Hepatocyte (in vitro differentiated cells): Measurements from ENCODE around the gene SKA2. TPM values are rescaled to one million over a fixed set of nuclear protein-coding genes. Genes with fewer than 3 reads are reported as not detected.
"Not testable (repeated sequence)": the region's sequence is repeated elsewhere in the genome, so short reads cannot be mapped to it uniquely, and the experiment has no call there.

Experiments
- DNase-seq: peaks from one replicate; pipeline ENCODE4 v3.0.0-alpha.2; 2016; ENCODE audit warnings: low spot score
- H2AFZ ChIP-seq: fragments of 200-600 bp; sonication (generic); 2 replicates; pipeline ENCODE4 v1.6.0; 2016; ENCODE audit warnings: antibody characterized with exemption, mild to moderate bottlenecking
- H3K27ac ChIP-seq: fragments of 200-600 bp; sonication (generic); 2 replicates; pipeline ENCODE4 v1.5.1; 2016; ENCODE audit warnings: mild to moderate bottlenecking
- H3K27me3 ChIP-seq: fragments of 200-600 bp; sonication (generic); 2 replicates; pipeline ENCODE4 v1.6.1; 2016
- H3K36me3 ChIP-seq: fragments of 200-600 bp; sonication (generic); replicated peaks from 2 replicates; pipeline ENCODE4 v1.5.1; 2016; ENCODE audit warnings: low read depth; ENCODE audit not compliant: insufficient read depth
- H3K4me1 ChIP-seq: fragments of 200-600 bp; sonication (generic); 2 replicates; pipeline ENCODE4 v1.5.1; 2016; ENCODE audit warnings: mild to moderate bottlenecking, moderate library complexity; ENCODE audit not compliant: insufficient read depth
- H3K4me2 ChIP-seq: fragments of 200-600 bp; sonication (generic); 2 replicates; pipeline ENCODE4 v1.6.0; 2016
- H3K4me3 ChIP-seq: fragments of 200-600 bp; sonication (generic); 2 replicates; pipeline ENCODE4 v1.5.1; 2016; ENCODE audit warnings: mild to moderate bottlenecking
- H3K79me2 ChIP-seq: fragments of 200-600 bp; sonication (generic); 2 replicates; pipeline ENCODE4 v1.6.0; 2017; ENCODE audit warnings: mild to moderate bottlenecking
- H3K9me2 ChIP-seq: fragments of 200-600 bp; sonication (generic); replicated peaks from 2 replicates; pipeline ENCODE4 v1.6.0; 2017; ENCODE audit warnings: mild to moderate bottlenecking; ENCODE audit not compliant: insufficient read depth
- H3K9me3 ChIP-seq: fragments of 200-600 bp; sonication (generic); 2 replicates; pipeline ENCODE4 v1.5.1; 2016; ENCODE audit warnings: low read depth, mild to moderate bottlenecking
- H4K20me1 ChIP-seq: fragments of 200-600 bp; sonication (generic); 2 replicates; pipeline ENCODE4 v1.6.0; 2016; ENCODE audit warnings: mild to moderate bottlenecking; ENCODE audit not compliant: insufficient read depth, poor library complexity, severe bottlenecking
- CTCF ChIP-seq: fragments of 200-600 bp; sonication (generic); IDR thresholded peaks from 2 replicates; pipeline ENCODE4 v1.5.1; 2016; ENCODE audit warnings: antibody characterized with exemption, mild to moderate bottlenecking; ENCODE audit not compliant: poor library complexity
- EZH2 ChIP-seq: fragments of 200-600 bp; sonication (generic); IDR thresholded peaks from 2 replicates; pipeline ENCODE4 v1.6.1; 2016; ENCODE audit warnings: antibody characterized with exemption, mild to moderate bottlenecking, borderline replicate concordance
- EZH2phosphoT487 ChIP-seq: fragments of 200-600 bp; sonication (generic); IDR thresholded peaks from one replicate; pipeline ENCODE4 v1.6.1; 2018; ENCODE audit warnings: antibody characterized with exemption, mild to moderate bottlenecking, low read depth, moderate library complexity; ENCODE audit not compliant: unreplicated experiment, severe bottlenecking
- WGBS: methylation state at CpG from one replicate; pipeline ENCODE4 v1.1.6; 2016; ENCODE audit warnings: low lambda C conversion rate; ENCODE audit errors: missing lambda C conversion rate; 5-methylcytosine and 5-hydroxymethylcytosine counted together
- polyA plus RNA-seq: library from polyadenylated mRNA; unstranded; fragments of >200 nt; fragmentation: Nextera tagmentation; extraction: Ambion mirVana; gene quantifications from 2 replicates; pipeline ENCODE4 v1.2.1, GENCODE V29; 2016
- total RNA-seq: library from RNA; depleted of rRNA; stranded (reverse); fragments of >200 nt; gene quantifications from 2 replicates; pipeline ENCODE4 v1.2.3, GENCODE V29; 2014

Gene SKA2
- total and polyA plus RNA-seq, 2 experiments from 2014 or later, result 27.0 to 52.8 TPM

DNA sequence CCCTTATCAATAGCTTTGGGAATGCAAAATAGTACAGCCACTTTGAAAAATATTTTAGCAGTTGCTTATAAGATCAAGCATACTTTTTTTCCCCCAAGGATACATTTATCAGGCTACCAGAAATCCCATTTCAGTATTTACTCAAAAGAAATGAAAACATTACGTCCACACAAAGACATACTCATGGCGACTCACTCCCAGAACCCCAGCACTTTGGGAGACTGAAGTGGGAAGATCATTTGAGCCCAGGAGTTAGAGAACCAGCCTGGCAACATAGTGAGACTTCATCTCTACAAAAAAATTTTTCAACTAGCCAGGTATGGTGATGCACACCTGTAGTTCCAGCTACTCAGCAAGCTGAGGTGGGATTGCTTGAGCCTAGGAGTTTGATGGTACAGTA, 5.9 kb downstream of the SKA2 start:
- Histone ChIP-seq H3K4me1 (peaks cover 4% of the 10 kb centered on the region), H3K9me2 (no peaks in the 10 kb centered on the region), H3K27ac (no peak overlapping the region), H4K20me1 (no peaks in the 10 kb centered on the region), H2AFZ (no peak overlapping the region), H3K9me3 (no peaks in the 10 kb centered on the region), H3K79me2 (peaks cover 100% of the 10 kb centered on the region), H3K4me3 (no peak overlapping the region), H3K36me3 (no peaks in the 10 kb centered on the region), H3K4me2 (no peak overlapping the region), H3K27me3 (no peaks in the 10 kb centered on the region)
- 96% methylated on average over 2 of the region's 2 CpGs for WGBS
- TF ChIP-seq EZH2 (no peak), CTCF (no peak), EZH2phosphoT487 (no peak)
- no peak for DNase-seq

- Histone ChIP-seq H3K4me3 (no peak overlapping the region), H4K20me1 (no peaks in the 10 kb centered on the region), H2AFZ (no peak overlapping the region), H3K79me2 (peaks cover 100% of the 10 kb centered on the region), H3K9me2 (no peaks in the 10 kb centered on the region), H3K36me3 (no peaks in the 10 kb centered on the region), H3K27me3 (no peaks in the 10 kb centered on the region), H3K9me3 (no peaks in the 10 kb centered on the region), H3K27ac (no peak overlapping the region), H3K4me2 (no peak overlapping the region), H3K4me1 (no peaks in the 10 kb centered on the region)
- TF ChIP-seq CTCF (no peak), EZH2 (no peak), EZH2phosphoT487 (no peak)
- WGBS, result 96% methylated on average over 4 of the region's 4 CpGs
- no peak for DNase-seq
These were observed 9.4 kb downstream of the SKA2 start for GRCh38 chr17:59145571-59146096.

DNA sequence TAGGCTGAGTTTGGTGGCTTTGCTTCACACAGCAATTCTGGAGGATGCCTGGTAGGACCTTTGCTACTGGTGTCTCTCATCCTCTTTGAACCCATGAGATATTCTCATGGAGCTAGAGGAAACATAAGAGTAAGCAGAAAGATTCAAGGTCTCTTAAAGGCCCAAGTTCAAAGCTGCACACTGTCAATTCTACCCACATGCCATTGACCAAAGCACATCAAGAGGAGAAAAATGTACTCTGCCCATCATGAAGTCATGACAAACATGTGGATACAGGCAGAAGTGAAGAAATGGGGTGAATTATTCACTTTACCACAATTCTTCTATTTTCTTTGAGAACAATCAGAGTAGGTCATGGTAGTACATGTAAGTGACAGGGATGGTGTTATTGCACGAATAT, 13.1 kb downstream of the SKA2 start:
- Histone ChIP-seq H3K4me2 (no peak overlapping the region), H3K27me3 (no peaks in the 10 kb centered on the region), H3K27ac (no peak overlapping the region), H3K9me3 (no peaks in the 10 kb centered on the region), H4K20me1 (no peaks in the 10 kb centered on the region), H3K36me3 (no peaks in the 10 kb centered on the region), H3K4me1 (no peaks in the 10 kb centered on the region), H3K79me2 (peaks cover 91% of the 10 kb centered on the region), H3K4me3 (no peak overlapping the region), H3K9me2 (no peaks in the 10 kb centered on the region), H2AFZ (no peak overlapping the region)
- TF ChIP-seq EZH2phosphoT487 (no peak), CTCF (no peak), EZH2 (no peak)
- DNase-seq, result no peak
- WGBS, result 100% methylated on average over 1 of the region's 1 CpG

DNA sequence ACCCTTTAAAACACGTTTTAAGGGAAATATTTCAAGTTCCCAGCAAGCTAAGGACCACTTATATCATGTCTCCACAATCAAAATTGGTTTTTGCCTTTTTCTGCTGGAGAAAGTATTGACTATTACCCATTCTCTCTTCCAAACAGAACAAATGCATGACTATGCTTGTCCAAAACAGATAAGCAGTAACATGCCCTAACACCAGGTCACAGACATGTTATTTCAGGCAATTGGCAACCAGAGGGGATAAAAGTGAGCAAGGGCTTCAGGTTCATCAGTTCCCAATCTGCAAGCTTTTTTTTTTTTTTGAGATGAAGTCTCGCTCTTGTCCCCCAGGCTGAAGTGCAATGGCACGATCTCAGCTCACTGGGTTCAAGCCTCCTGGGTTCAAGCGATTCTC, 15.0 kb downstream of the SKA2 start:
- WGBS, result 97% methylated on average over 4 of the region's 4 CpGs
- Histone ChIP-seq H3K9me2 (no peaks in the 10 kb centered on the region), H3K27ac (no peak overlapping the region), H3K79me2 (peaks cover 87% of the 10 kb centered on the region), H3K4me2 (no peak overlapping the region), H4K20me1 (no peaks in the 10 kb centered on the region), H2AFZ (no peak overlapping the region), H3K9me3 (no peaks in the 10 kb centered on the region), H3K4me3 (no peak overlapping the region), H3K4me1 (no peaks in the 10 kb centered on the region), H3K36me3 (no peaks in the 10 kb centered on the region), H3K27me3 (no peaks in the 10 kb centered on the region)
- TF ChIP-seq EZH2 (no peak), EZH2phosphoT487 (no peak), CTCF (no peak)
- no peak for DNase-seq

DNA sequence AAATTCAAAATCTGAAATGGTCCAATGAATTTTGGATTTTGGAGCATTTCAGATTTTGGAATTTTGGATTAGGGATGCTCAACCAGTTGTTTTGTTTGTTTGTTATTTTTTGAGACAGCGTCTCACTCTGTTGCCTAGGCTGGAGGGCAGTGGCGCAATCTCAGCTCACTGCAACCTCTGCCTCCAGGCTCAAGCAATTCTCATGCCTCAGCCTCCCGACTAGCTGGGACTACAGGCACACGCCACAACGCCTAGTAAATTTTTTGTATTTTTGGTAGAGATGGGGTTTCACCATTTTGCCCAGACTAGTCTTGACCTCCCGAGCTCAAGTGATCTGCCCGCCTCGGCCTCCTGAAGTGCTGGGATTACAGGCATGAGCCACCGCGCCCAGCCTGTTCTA, 16.6 kb downstream of the SKA2 start:
- H3K36me3 ChIP-seq, H3K27ac ChIP-seq, H2AFZ ChIP-seq, H3K9me2 ChIP-seq, H3K9me3 ChIP-seq, DNase-seq, H3K27me3 ChIP-seq, H4K20me1 ChIP-seq, H3K4me3 ChIP-seq, H3K4me1 ChIP-seq, H3K4me2 ChIP-seq: not testable (repeated sequence)
- WGBS, result 93% methylated on average over 10 of the region's 10 CpGs
- peaks cover 87% of the 10 kb centered on the region for H3K79me2 ChIP-seq
